Measurements from ENCODE around the gene RHOV.
A peak's percentile ranks its signal among the peaks of the same experiment; 100 is the strongest.

The RHOV gene

GRCh38 chr15:40845511-40846284, 28.3 kb downstream of the RHOV start (continued):
- no peak for TF ChIP-seq PATZ1 (CRISPR knock-in tag; IDR thresholded peaks at IDR 0.05; ENCODE audit: borderline replicate concordance)

DNA sequence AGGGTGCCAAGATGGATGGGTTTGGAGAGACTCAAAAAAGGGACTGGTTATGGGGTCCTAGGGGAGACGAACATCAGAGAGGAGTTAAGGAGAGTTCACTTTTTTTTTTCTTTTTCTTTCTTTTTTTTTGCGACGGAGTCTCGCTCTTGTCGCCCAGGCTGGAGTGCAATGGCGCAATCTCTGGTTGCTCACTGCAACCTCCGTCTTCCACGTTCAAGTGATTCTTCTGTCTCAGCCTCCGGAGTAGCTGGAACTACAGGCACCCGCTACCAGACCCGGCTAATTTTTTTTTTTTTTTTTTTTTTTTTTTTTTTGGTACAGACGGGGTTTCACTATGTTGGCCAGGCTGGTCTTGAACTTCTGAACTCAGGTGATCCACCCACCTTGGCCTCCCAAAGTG, 29.0 kb downstream of the RHOV start:
- ATAC-seq: no peak
- TF ChIP-seq RARB (CRISPR knock-in tag; IDR thresholded peaks at IDR 0.05): no peak
- no peak for TF ChIP-seq SNAI2 (CRISPR knock-in tag; IDR thresholded peaks at IDR 0.05)
- no peak for TF ChIP-seq ZC3H10 (CRISPR knock-in tag; IDR thresholded peaks at IDR 0.05)
- TF ChIP-seq PPARA (CRISPR knock-in tag; IDR thresholded peaks at IDR 0.05; ENCODE audit: borderline replicate concordance): no peak

DNA sequence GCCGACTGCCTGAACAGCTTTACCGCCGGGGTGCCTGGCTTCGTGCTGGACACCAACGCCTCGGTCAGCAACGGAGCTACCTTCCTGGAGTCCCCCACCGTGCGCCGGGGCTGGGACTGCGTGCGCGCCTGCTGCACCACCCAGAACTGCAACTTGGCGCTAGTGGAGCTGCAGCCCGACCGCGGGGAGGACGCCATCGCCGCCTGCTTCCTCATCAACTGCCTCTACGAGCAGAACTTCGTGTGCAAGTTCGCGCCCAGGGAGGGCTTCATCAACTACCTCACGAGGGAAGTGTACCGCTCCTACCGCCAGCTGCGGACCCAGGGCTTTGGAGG, 29.4 kb downstream of the RHOV start:
- TF ChIP-seq ESRRG (CRISPR knock-in tag; IDR thresholded peaks at IDR 0.05): no peak
- no peak for TF ChIP-seq ARNTL (CRISPR knock-in tag; IDR thresholded peaks at IDR 0.05; ENCODE audit: borderline replicate concordance, low read depth)
- TF ChIP-seq BACH2 (CRISPR knock-in tag; IDR thresholded peaks at IDR 0.05; ENCODE audit: borderline replicate concordance): no peak
- no peak for TF ChIP-seq RARB (CRISPR knock-in tag; IDR thresholded peaks at IDR 0.05)
- no peak for TF ChIP-seq ZFP3 (CRISPR knock-in tag; IDR thresholded peaks at IDR 0.05)
- TF ChIP-seq CSDC2 (CRISPR knock-in tag; IDR thresholded peaks at IDR 0.05): no peak
- TF ChIP-seq PPARA (CRISPR knock-in tag; IDR thresholded peaks at IDR 0.05; ENCODE audit: borderline replicate concordance): no peak
- no peak for TF ChIP-seq GLIS3 (CRISPR knock-in tag; IDR thresholded peaks at IDR 0.05)
- no peak for TF ChIP-seq TOX (CRISPR knock-in tag; IDR thresholded peaks at IDR 0.05; ENCODE audit: borderline replicate concordance)
- TF ChIP-seq PATZ1 (CRISPR knock-in tag; IDR thresholded peaks at IDR 0.05; ENCODE audit: borderline replicate concordance): no peak
- TF ChIP-seq, protein P1, sequence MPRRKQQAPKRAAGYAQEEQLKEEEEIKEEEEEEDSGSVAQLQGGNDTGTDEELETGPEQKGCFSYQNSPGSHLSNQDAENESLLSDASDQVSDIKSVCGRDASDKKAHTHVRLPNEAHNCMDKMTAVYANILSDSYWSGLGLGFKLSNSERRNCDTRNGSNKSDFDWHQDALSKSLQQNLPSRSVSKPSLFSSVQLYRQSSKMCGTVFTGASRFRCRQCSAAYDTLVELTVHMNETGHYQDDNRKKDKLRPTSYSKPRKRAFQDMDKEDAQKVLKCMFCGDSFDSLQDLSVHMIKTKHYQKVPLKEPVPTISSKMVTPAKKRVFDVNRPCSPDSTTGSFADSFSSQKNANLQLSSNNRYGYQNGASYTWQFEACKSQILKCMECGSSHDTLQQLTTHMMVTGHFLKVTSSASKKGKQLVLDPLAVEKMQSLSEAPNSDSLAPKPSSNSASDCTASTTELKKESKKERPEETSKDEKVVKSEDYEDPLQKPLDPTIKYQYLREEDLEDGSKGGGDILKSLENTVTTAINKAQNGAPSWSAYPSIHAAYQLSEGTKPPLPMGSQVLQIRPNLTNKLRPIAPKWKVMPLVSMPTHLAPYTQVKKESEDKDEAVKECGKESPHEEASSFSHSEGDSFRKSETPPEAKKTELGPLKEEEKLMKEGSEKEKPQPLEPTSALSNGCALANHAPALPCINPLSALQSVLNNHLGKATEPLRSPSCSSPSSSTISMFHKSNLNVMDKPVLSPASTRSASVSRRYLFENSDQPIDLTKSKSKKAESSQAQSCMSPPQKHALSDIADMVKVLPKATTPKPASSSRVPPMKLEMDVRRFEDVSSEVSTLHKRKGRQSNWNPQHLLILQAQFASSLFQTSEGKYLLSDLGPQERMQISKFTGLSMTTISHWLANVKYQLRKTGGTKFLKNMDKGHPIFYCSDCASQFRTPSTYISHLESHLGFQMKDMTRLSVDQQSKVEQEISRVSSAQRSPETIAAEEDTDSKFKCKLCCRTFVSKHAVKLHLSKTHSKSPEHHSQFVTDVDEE (CRISPR knock-in tag; IDR thresholded peaks at IDR 0.05): no peak
- TF ChIP-seq ZFP30 (CRISPR knock-in tag; IDR thresholded peaks at IDR 0.05): no peak
- no peak for TF ChIP-seq OSR1 (CRISPR knock-in tag; IDR thresholded peaks at IDR 0.05)
- no peak for TF ChIP-seq ZNF70 (CRISPR knock-in tag; IDR thresholded peaks at IDR 0.05)
- no peak for TF ChIP-seq ZNF565 (CRISPR knock-in tag; conservative IDR thresholded peaks at IDR 0.05; ENCODE audit: low read depth)
- TF ChIP-seq ISL1 (CRISPR knock-in tag; IDR thresholded peaks at IDR 0.05): no peak
- TF ChIP-seq ZNF8 (CRISPR knock-in tag; IDR thresholded peaks at IDR 0.05): no peak
- peak; percentile 51 for ATAC-seq

DNA sequence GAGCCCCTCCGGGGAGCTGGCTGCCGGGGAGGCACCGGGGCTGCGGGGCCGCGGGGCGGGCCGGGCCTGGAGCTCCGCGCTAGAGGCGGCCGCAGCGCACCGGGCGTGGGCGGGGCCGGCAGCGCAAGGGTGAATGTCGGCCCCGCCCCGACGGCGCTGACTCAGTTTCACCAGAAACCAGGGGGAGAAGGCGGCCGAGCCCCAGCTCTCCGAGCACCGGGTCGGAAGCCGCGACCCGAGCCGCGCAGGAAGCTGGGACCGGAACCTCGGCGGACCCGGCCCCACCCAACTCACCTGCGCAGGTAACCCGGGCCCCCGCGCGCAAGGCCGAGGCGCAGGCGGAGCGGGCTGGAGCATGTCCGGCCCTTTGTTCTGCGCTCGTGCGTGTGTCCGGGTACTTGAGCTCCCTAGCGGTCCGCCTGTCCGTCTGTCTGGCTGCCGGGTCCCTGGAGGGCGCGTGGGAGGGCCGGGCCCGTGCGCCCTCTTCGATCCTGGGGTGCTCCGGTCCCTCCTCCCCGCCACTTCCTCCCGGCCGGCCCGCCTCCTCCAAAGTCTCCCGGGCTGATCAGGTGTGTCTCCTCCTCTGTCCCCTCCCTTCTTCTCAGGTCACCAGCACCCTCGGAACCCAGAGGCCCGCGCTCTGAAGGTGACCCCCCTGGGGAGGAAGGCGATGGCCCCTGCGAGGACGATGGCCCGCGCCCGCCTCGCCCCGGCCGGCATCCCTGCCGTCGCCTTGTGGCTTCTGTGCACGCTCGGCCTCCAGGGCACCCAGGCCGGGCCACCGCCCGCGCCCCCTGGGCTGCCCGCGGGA, 29.9 kb downstream of the RHOV start, which contains the start of gene SPINT1:
SPINT1 (plus strand) TSS at position 164 of the 811 bp plus-strand sequence; CDS start at position 671, 507 bp downstream.
- TF ChIP-seq ESRRG (CRISPR knock-in tag; IDR thresholded peaks at IDR 0.05) (no peak), BACH2 (CRISPR knock-in tag; IDR thresholded peaks at IDR 0.05; ENCODE audit: borderline replicate concordance) (no peak), TCF4 (CRISPR knock-in tag; IDR thresholded peaks at IDR 0.05; ENCODE audit: borderline replicate concordance) (no peak), CREB5 (CRISPR knock-in tag; IDR thresholded peaks at IDR 0.05; ENCODE audit: low read depth) (no peak), TOX (CRISPR knock-in tag; IDR thresholded peaks at IDR 0.05; ENCODE audit: borderline replicate concordance) (no peak), ZFP30 (CRISPR knock-in tag; IDR thresholded peaks at IDR 0.05) (no peak), OSR1 (CRISPR knock-in tag; IDR thresholded peaks at IDR 0.05) (no peak)
- TF ChIP-seq, protein P2, sequence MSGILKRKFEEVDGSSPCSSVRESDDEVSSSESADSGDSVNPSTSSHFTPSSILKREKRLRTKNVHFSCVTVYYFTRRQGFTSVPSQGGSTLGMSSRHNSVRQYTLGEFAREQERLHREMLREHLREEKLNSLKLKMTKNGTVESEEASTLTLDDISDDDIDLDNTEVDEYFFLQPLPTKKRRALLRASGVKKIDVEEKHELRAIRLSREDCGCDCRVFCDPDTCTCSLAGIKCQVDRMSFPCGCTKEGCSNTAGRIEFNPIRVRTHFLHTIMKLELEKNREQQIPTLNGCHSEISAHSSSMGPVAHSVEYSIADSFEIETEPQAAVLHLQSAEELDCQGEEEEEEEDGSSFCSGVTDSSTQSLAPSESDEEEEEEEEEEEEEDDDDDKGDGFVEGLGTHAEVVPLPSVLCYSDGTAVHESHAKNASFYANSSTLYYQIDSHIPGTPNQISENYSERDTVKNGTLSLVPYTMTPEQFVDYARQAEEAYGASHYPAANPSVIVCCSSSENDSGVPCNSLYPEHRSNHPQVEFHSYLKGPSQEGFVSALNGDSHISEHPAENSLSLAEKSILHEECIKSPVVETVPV (CRISPR knock-in tag; IDR thresholded peaks at IDR 0.05): no peak
- peak; percentile 58 for ATAC-seq
